B cell (primary cell): ENCODE data around the gene SLC35E2B. TPM values are rescaled to one million over a fixed set of nuclear protein-coding genes. Genes with fewer than 3 reads are reported as not detected.
A peak's percentile ranks its signal among the peaks of the same experiment; 100 is the strongest.
"Not testable (repeated sequence)": the region's sequence is repeated elsewhere in the genome, so short reads cannot be mapped to it uniquely, and the experiment has no call there.

Experiments used
- ATAC-seq: fragments of 200-7000 bp; cut with Tn5 transposase; one replicate; pipeline ENCODE4 v1.10.0; 2021; ENCODE audit warnings: low read depth, mild to moderate bottlenecking, moderate number of reproducible peaks, moderate library complexity
- CTCF ChIA-PET: fragments of 350-600 bp; sonication (Branson Sonifier 250); formaldehyde crosslinking; loops from one replicate; lab custom pipeline; 2021; ENCODE audit warnings: antibody characterized with exemption, inconsistent platforms; lab: Charles Lee
- POLR2A ChIA-PET: fragments of 350-600 bp; sonication (Branson Sonifier 250); formaldehyde crosslinking; loops from one replicate; lab custom pipeline; 2021; ENCODE audit warnings: antibody characterized with exemption; lab: Charles Lee
- DNase-seq: peaks from one replicate; pipeline ENCODE4 v3.0.0; 2013
- H2AFZ ChIP-seq: 2 replicates; pipeline ENCODE4 v1.6.1; 2012; ENCODE audit warnings: mild to moderate bottlenecking, low read depth, low read length; ENCODE audit not compliant: insufficient read depth, poor library complexity, severe bottlenecking
- H3K27ac ChIP-seq, 2 donors: 1 replicate in 1 of 2; 2 replicates in 1 of 2; pipeline ENCODE4 v1.5.1; 2012 to 2013; ENCODE audit warnings: low read length in 2 of 2, mild to moderate bottlenecking in 2 of 2, moderate library complexity in 1 of 2
- H3K27me3 ChIP-seq, 4 experiments: fragments of 200-600 bp in 1 of 4; sonication (generic) in 1 of 4; replicated peaks in 1 of 4; 1 replicate in 2 of 4; 2 replicates in 2 of 4; pipeline versions ENCODE4 v1.6.1 to v1.7.0; 2013 to 2016; ENCODE audit warnings: low read length in 3 of 4, mild to moderate bottlenecking in 2 of 4, mixed read lengths in 1 of 4, moderate library complexity in 1 of 4; ENCODE audit not compliant: insufficient read depth in 4 of 4, control insufficient read depth in 3 of 4; ENCODE audit errors: control extremely low read depth in 1 of 4
- H3K36me3 ChIP-seq, 2 experiments: replicated peaks in 1 of 2; 1 replicate in 1 of 2; 2 replicates in 1 of 2; pipeline versions ENCODE4 v1.6.1 to v1.7.1; 2013; ENCODE audit warnings: low read length in 1 of 2; ENCODE audit not compliant: insufficient read depth in 2 of 2, control insufficient read depth in 1 of 2; ENCODE audit errors: control extremely low read depth in 1 of 2, extremely low read depth in 1 of 2
- H3K4me1 ChIP-seq, 2 donors: fragments of 200-600 bp in 1 of 2; sonication (generic) in 1 of 2; 1 replicate in 1 of 2; 2 replicates in 1 of 2; pipeline versions ENCODE4 v1.5.1 to v1.6.1; 2013 to 2017; ENCODE audit warnings: low read length in 2 of 2; ENCODE audit not compliant: control insufficient read depth in 2 of 2, insufficient read depth in 2 of 2
- H3K4me2 ChIP-seq: replicated peaks from 2 replicates; pipeline ENCODE3; 2012; ENCODE audit warnings: mild to moderate bottlenecking, low read depth, low read length; ENCODE audit not compliant: poor library complexity, severe bottlenecking
- H3K4me3 ChIP-seq, 5 experiments: fragments of 200-600 bp in 1 of 5; sonication (generic) in 1 of 5; 1 replicate in 3 of 5; 2 replicates in 2 of 5; pipeline versions ENCODE4 v1.5.1 to v1.7.0; 2011 to 2016; ENCODE audit warnings: low read length in 4 of 5, mild to moderate bottlenecking in 4 of 5, low read depth in 2 of 5, control low read depth in 1 of 5, moderate library complexity in 1 of 5; ENCODE audit not compliant: insufficient read depth in 1 of 5; ENCODE audit errors: control extremely low read depth in 1 of 5, extremely low read depth in 1 of 5
- H3K79me2 ChIP-seq: fragments of 200-600 bp; sonication (generic); one replicate; pipeline ENCODE4 v1.6.0; 2016; ENCODE audit warnings: low read length; ENCODE audit not compliant: control insufficient read depth, insufficient read depth
- H3K9ac ChIP-seq: fragments of 200-600 bp; sonication (generic); 2 replicates; pipeline ENCODE4 v1.6.1; 2017; ENCODE audit warnings: mild to moderate bottlenecking, low read length, moderate library complexity
- H3K9me3 ChIP-seq, 3 donors: one replicate each; pipeline versions ENCODE4 v1.6.1 to v1.7.1; 2013; ENCODE audit warnings: low read length in 2 of 3; ENCODE audit not compliant: control insufficient read depth in 2 of 3, insufficient read depth in 1 of 3; ENCODE audit errors: control extremely low read depth in 1 of 3
- H4K20me1 ChIP-seq: 2 replicates; pipeline ENCODE4 v1.6.0; 2012; ENCODE audit warnings: mild to moderate bottlenecking, low read length; ENCODE audit not compliant: insufficient read depth, control insufficient read depth, poor library complexity, severe bottlenecking
- H3K27ac Mint-ChIP-seq: one replicate; pipeline ENCODE4 v1.8.0; 2021; ENCODE audit warnings: mixed read lengths
- H3K27me3 Mint-ChIP-seq: one replicate; pipeline ENCODE4 v1.8.0; 2021; ENCODE audit warnings: mixed read lengths
- H3K4me1 Mint-ChIP-seq: one replicate; pipeline ENCODE4 v1.8.0; 2021; ENCODE audit warnings: mixed read lengths
- H3K4me3 Mint-ChIP-seq: one replicate; pipeline ENCODE4 v1.8.0; 2021; ENCODE audit warnings: mixed read lengths
- H3K9me3 Mint-ChIP-seq: one replicate; pipeline ENCODE4 v1.8.0; 2022; ENCODE audit warnings: mixed read lengths; ENCODE audit not compliant: insufficient read depth
- WGBS: methylation state at CpG from one replicate; pipeline ENCODE4 v1.1.5; 2013; ENCODE audit warnings: missing lambda C conversion rate; ENCODE audit not compliant: insufficient coverage; 5-methylcytosine and 5-hydroxymethylcytosine counted together
- intact Hi-C: fragments of 100-400 bp; cut with micrococcal nuclease; formaldehyde crosslinking; loops from one replicate; pipeline ENCODE4 v1.10.0; 2022
- polyA plus RNA-seq: library from polyadenylated mRNA; depleted of rRNA; stranded (reverse); fragments of >200 nt; gene quantifications from 2 replicates; pipeline ENCODE4 v1.2.3, GENCODE V29; 2012
- total RNA-seq, 2 donors: library from RNA; stranded (reverse); fragments of 120-200 nt in 1 of 2; gene quantifications; 1 replicate in 1 of 2; 2 replicates in 1 of 2; pipeline versions ENCODE4 v1.2.3 to v1.2.4, GENCODE V29; 2013 to 2022

The SLC35E2B gene
- total and polyA plus RNA-seq, 2 donors (not counting 1 experiment from before 2014, with no cell fraction given), result 64.4 to 107 TPM

GRCh38 chr1:1662830-1663560, 29.6 kb downstream of the SLC35E2B start:
- H3K4me3 ChIP-seq, H3K9ac ChIP-seq, ATAC-seq, H3K4me3 Mint-ChIP-seq, intact Hi-C loops, H4K20me1 ChIP-seq, H3K4me2 ChIP-seq, H3K4me1 Mint-ChIP-seq, H3K27me3 Mint-ChIP-seq, H3K27me3 ChIP-seq, POLR2A ChIA-PET, H3K9me3 Mint-ChIP-seq, DNase-seq, H3K9me3 ChIP-seq, H2AFZ ChIP-seq, H3K4me1 ChIP-seq: not testable (repeated sequence)
- peaks cover 0 to 23% of the 10 kb centered on the region in 2 experiments for H3K36me3 ChIP-seq
- CTCF ChIA-PET, result interaction anchor here (0.8 kb wide), 1 partner anchor 246 kb away, joined by 3 read pairs; no protein-coding TSS in a partner anchor
- H3K79me2 ChIP-seq, result peaks cover 12% of the 10 kb centered on the region
- peak overlapping the region in 1 of 2 donors; percentile 16 for H3K27ac ChIP-seq
- 82% methylated on average over 9 of the region's 15 CpGs for WGBS
- peak overlapping the region; percentile 72 for H3K27ac Mint-ChIP-seq

- POLR2A ChIA-PET, H3K9me3 ChIP-seq, ATAC-seq, H3K27ac Mint-ChIP-seq, intact Hi-C loops, H3K4me1 ChIP-seq, H3K9me3 Mint-ChIP-seq, H3K4me2 ChIP-seq, H3K27me3 Mint-ChIP-seq, H3K27ac ChIP-seq, H4K20me1 ChIP-seq, H3K9ac ChIP-seq, H3K4me3 ChIP-seq, DNase-seq, H2AFZ ChIP-seq, H3K4me3 Mint-ChIP-seq, H3K27me3 ChIP-seq, H3K4me1 Mint-ChIP-seq: not testable (repeated sequence)
- peaks cover 12% of the 10 kb centered on the region for H3K79me2 ChIP-seq
- WGBS, result 100% methylated on average over 2 of the region's 9 CpGs
- CTCF ChIA-PET, result interaction anchor here (0.8 kb wide), 1 partner anchor 247 kb away, joined by 3 read pairs; no protein-coding TSS in a partner anchor
- peaks cover 0 to 19% of the 10 kb centered on the region in 2 experiments for H3K36me3 ChIP-seq
Measured at GRCh38 chr1:1662392-1662791, 30.2 kb downstream of the SLC35E2B start.
